ENCODE measurements around the gene TMEFF1. TPM values are rescaled to one million over a fixed set of nuclear protein-coding genes. Genes with fewer than 3 reads are reported as not detected.
"Not testable (repeated sequence)": the region's sequence is repeated elsewhere in the genome, so short reads cannot be mapped to it uniquely, and the experiment has no call there.

Gene TMEFF1, protein sequence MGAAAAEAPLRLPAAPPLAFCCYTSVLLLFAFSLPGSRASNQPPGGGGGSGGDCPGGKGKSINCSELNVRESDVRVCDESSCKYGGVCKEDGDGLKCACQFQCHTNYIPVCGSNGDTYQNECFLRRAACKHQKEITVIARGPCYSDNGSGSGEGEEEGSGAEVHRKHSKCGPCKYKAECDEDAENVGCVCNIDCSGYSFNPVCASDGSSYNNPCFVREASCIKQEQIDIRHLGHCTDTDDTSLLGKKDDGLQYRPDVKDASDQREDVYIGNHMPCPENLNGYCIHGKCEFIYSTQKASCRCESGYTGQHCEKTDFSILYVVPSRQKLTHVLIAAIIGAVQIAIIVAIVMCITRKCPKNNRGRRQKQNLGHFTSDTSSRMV
- total RNA-seq: not detected

DNA sequence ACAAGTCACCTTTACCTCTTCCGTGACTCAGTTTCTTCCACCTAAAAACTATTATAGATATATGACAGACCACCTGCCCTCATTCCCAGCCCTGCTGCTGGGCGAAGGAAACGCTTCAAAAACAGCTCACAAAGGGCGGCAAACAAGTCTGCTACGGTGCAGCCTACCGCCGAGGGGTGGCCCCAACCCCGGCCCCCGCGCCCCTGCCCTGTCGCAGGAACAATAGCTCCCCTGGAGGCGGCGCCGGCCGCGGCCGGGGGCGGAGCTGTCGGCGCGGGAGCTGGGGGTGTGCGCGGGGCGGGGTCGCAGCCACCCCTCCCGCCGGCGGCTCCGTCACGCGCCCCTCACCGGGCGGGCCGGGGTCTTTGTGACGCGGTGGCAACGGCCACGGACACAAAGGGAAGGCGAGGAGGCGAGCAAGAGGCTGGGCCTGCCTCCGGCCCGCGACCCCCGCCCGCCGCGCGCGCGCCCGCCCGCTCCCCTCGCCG is at the start of gene TMEFF1:
Gene TMEFF1, plus strand, starts transcription at position 362 of the 488 bp plus-strand sequence. CDS start 396 bp downstream, outside the sequence.
- no peak for ATAC-seq

GRCh38 chr9:100425758-100426157 is 47.2 kb upstream of the TMEFF1 start:
- ATAC-seq: peak; percentile 52

GRCh38 chr9:100426189-100426529 is 46.8 kb upstream of the TMEFF1 start:
- ATAC-seq: no peak

- peak; percentile 69 for ATAC-seq
These were observed 46.2 kb upstream of the TMEFF1 start, which contains the start of gene MSANTD3 for GRCh38 chr9:100426530-100427365. MSANTD3 (plus strand) TSS chr9:100427143; CDS start chr9:100441939, 14,796 bp downstream.

- peak; percentile 35 for ATAC-seq
These were observed 45.3 kb upstream of the TMEFF1 start for GRCh38 chr9:100427366-100428263.

DNA sequence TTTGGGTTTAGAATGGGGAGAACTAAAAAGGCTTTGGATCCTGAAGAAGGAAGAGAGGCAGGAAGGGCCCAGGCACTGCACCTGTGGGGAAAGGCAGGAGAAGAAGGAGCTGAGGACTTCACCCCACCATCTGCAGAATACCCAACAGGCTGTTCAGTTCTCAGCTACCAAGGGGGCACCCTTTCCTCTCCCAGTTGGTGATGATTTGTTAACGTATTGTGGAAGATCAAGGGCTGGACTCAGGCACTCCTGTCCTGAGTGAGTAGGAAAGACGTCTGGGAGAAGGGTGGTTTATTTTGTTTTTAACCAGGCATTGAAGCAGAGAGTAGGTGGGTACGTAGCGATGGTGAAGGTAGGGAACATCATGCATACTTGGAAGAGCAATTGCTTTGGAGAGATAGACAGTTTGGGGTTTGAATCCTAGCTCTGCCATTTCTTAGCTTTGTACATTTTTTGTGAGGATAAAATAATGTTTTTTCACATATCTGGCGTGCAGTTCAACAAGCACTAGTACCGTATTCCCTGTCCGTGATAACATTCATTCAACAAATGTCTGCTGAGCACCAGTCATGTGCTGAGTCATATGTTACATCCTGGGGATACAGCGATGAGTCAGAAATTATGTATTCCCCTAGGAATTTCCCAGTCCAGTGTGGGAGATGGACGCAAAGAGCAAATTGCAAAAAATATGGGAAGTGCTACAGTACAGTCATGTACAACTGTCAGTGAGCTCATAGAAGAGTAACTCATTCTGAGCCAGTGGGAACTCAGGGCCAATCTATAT is 43.9 kb upstream of the TMEFF1 start:
- ATAC-seq: peak; percentile 68

GRCh38 chr9:100430286-100430940 is 42.5 kb upstream of the TMEFF1 start:
- no peak for ATAC-seq

DNA sequence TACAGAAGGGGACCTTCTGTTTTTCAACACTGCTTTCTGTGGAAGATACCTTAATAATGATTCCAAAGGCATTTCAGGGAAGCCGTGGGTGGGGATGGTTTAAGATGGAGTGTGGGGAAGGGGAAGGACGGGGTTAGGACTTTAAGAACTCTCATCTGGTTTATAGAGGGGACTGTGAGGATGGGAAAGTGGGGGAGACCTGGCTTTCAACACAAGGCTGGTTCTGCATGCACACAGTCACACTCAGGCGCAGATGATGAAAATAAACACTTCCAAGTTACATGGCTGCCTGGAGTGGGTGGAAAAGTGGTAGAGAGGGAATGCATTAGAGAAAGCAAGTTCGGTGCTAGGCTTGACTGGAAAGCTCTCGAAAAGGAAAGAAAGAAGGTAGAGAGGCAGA is 41.1 kb upstream of the TMEFF1 start:
- ATAC-seq: no peak

DNA sequence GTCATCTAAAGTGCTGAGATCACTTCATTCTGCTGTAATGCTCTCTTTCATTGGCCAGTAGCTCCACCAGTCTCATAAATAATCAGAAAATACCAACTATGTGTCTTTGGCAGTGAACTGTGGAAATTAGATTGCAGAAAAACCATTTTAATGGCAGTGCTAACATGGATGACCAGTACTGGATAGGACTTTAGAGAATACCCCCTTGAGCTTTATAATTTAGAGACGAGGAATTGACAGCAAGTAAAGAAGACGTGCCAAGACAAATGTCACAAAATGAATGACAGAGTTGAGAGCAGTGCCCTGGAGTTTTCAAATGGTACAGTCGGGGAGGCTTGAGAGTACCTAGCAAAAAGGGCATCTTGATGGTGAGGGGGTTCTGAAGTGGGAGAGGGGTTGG is 40.2 kb upstream of the TMEFF1 start:
- ATAC-seq: no peak

- ATAC-seq: no peak
These were observed 36.4 kb upstream of the TMEFF1 start for GRCh38 chr9:100436571-100436970.

GRCh38 chr9:100437860-100438805 is 34.8 kb upstream of the TMEFF1 start:
- peak; percentile 73 for ATAC-seq

- ATAC-seq: peak; percentile 39
These were observed 32.9 kb upstream of the TMEFF1 start for GRCh38 chr9:100440071-100440470.

- not testable (repeated sequence) for ATAC-seq
These were observed 32.5 kb upstream of the TMEFF1 start for GRCh38 chr9:100440487-100440886.

DNA sequence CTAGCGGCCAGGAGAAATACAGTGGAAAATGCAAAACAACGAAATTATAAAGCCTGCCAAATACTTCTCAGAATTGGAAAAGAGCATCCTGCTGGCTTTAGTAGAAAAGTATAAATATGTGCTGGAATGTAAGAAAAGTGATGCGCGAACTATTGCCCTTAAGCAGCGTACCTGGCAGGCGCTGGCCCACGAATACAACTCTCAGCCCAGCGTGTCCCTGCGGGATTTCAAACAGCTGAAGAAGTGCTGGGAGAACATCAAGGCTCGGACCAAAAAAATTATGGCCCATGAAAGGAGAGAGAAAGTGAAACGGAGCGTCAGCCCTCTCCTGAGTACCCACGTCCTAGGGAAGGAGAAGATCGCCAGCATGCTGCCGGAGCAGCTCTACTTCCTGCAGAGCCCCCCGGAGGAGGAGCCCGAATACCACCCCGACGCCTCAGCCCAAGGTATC is 31.0 kb upstream of the TMEFF1 start:
- ATAC-seq: no peak

- ATAC-seq: no peak
These were observed 28.9 kb upstream of the TMEFF1 start for GRCh38 chr9:100443781-100444768.

GRCh38 chr9:100445161-100445902 is 27.6 kb upstream of the TMEFF1 start:
- ATAC-seq: no peak

DNA sequence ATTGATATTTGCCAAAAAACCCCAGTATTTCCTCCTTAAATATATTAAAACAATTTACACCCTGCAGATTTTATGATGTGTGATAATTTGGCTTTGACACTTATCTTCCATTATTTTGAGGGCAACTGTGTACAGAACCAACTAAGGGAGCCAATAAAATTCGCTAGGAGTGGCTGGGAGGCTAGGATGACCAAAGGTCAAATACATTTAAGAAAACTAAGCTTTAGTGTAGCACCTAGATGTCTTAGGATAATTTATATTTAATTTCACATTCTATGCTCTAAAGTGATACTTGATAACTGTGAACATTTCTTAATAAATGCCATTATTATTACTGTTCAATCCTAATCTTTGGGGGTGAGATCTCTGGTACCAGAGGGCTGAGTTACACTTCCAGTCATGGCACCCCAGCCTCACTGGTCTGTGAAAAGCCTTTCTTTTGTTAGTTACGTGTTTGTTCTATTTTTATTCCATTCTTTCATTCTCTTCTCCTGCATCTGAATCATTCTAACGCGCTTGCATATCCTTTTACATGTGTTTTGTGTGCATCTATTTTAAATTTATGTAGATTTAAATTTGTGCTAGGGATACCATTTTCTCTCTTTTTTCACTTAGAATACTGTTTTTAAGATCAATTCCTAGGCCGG is 26.9 kb upstream of the TMEFF1 start:
- no peak for ATAC-seq
